ENCODE data around the gene AFF1.
"Not testable (repeated sequence)": the region's sequence is repeated elsewhere in the genome, so short reads cannot be mapped to it uniquely, and the experiment has no call there.

The AFF1 gene

GRCh38 chr4:87134122-87134521 is 199.3 kb downstream of the AFF1 start:
- no peak for DNase-seq (ENCODE audit: extremely low read depth in 1 of 2, low read depth in 1 of 2)

GRCh38 chr4:87141428-87141827 is 206.6 kb downstream of the AFF1 start:
- DNase-seq (ENCODE audit: extremely low read depth in 1 of 2, low read depth in 1 of 2): no peak

- no peak for DNase-seq (ENCODE audit: extremely low read depth in 1 of 2, low read depth in 1 of 2)
These were observed 209.5 kb downstream of the AFF1 start for GRCh38 chr4:87144356-87144755.

GRCh38 chr4:87145934-87146333 is 211.1 kb downstream of the AFF1 start:
- not testable (repeated sequence) for DNase-seq (ENCODE audit: extremely low read depth in 1 of 2, low read depth in 1 of 2)

- no peak for DNase-seq (ENCODE audit: extremely low read depth in 1 of 2, low read depth in 1 of 2)
These were observed 212.3 kb downstream of the AFF1 start for GRCh38 chr4:87147116-87147515.

GRCh38 chr4:87150498-87151261 is 215.9 kb downstream of the AFF1 start:
- DNase-seq (ENCODE audit: extremely low read depth in 1 of 2, low read depth in 1 of 2): no peak

- DNase-seq (ENCODE audit: extremely low read depth in 1 of 2, low read depth in 1 of 2): no peak
These were observed 216.9 kb downstream of the AFF1 start for GRCh38 chr4:87151730-87152129.

- no peak for DNase-seq (ENCODE audit: extremely low read depth in 1 of 2, low read depth in 1 of 2)
These were observed 217.7 kb downstream of the AFF1 start for GRCh38 chr4:87152310-87153041.

- no peak for DNase-seq (ENCODE audit: extremely low read depth in 1 of 2, low read depth in 1 of 2)
These were observed 218.5 kb downstream of the AFF1 start for GRCh38 chr4:87153078-87153870.

- DNase-seq (ENCODE audit: extremely low read depth in 1 of 2, low read depth in 1 of 2): no peak
These were observed 231.1 kb downstream of the AFF1 start for GRCh38 chr4:87165892-87166291.

- DNase-seq (ENCODE audit: extremely low read depth in 1 of 2, low read depth in 1 of 2): no peak
These were observed 231.6 kb downstream of the AFF1 start for GRCh38 chr4:87166296-87166854.

- DNase-seq (ENCODE audit: extremely low read depth in 1 of 2, low read depth in 1 of 2): no peak
These were observed 237.1 kb downstream of the AFF1 start for GRCh38 chr4:87171944-87172343.

- no peak for DNase-seq (ENCODE audit: extremely low read depth in 1 of 2, low read depth in 1 of 2)
These were observed 239.9 kb downstream of the AFF1 start for GRCh38 chr4:87174672-87175071.

- DNase-seq (ENCODE audit: extremely low read depth in 1 of 2, low read depth in 1 of 2): no peak
These were observed 244.9 kb downstream of the AFF1 start for GRCh38 chr4:87179751-87180150.

- DNase-seq (ENCODE audit: extremely low read depth in 1 of 2, low read depth in 1 of 2): no peak
These were observed 246.0 kb downstream of the AFF1 start for GRCh38 chr4:87180767-87181166.

GRCh38 chr4:87185146-87185870 is 250.5 kb downstream of the AFF1 start:
- no peak for DNase-seq (ENCODE audit: extremely low read depth in 1 of 2, low read depth in 1 of 2)

GRCh38 chr4:87188048-87188447 is 253.2 kb downstream of the AFF1 start:
- DNase-seq (ENCODE audit: extremely low read depth in 1 of 2, low read depth in 1 of 2): no peak

GRCh38 chr4:87188932-87189331 is 254.1 kb downstream of the AFF1 start:
- DNase-seq (ENCODE audit: extremely low read depth in 1 of 2, low read depth in 1 of 2): no peak

Data from stimulated activated CD8-positive, alpha-beta memory T cell treated with anti-CD3 and anti-CD28 coated beads, Interleukin-7, amount 100 ng/mL, for 48 hours (primary cell).